Neutrophil (primary cell): ENCODE results near the gene NPEPL1.

Experiments
- H3K27ac ChIP-seq: fragments of 200-600 bp; sonication (generic); 2 replicates; pipeline ENCODE4 v1.5.1; 2016; ENCODE audit warnings: mild to moderate bottlenecking, moderate library complexity
- H3K27me3 ChIP-seq: fragments of 200-600 bp; sonication (generic); 2 replicates; pipeline ENCODE4 v1.6.0; 2016; ENCODE audit warnings: mild to moderate bottlenecking
- H3K36me3 ChIP-seq: fragments of 200-600 bp; sonication (generic); 2 replicates; pipeline ENCODE4 v1.5.1; 2017
- H3K4me1 ChIP-seq, 2 experiments: fragments of 200-600 bp in 1 of 2; sonication (generic) in 1 of 2; 1 replicate in 1 of 2; 2 replicates in 1 of 2; pipeline versions ENCODE4 v1.5.1 to v1.6.1; 2013 to 2016; ENCODE audit warnings: low read depth in 1 of 2, low read length in 1 of 2, mild to moderate bottlenecking in 1 of 2, moderate library complexity in 1 of 2; ENCODE audit not compliant: control insufficient read depth in 1 of 2, insufficient read depth in 1 of 2
- H3K4me3 ChIP-seq, 2 experiments: fragments of 200-600 bp in 1 of 2; sonication (generic) in 1 of 2; 1 replicate in 1 of 2; 2 replicates in 1 of 2; pipeline ENCODE4 v1.5.1; 2013 to 2016; ENCODE audit warnings: low read depth in 1 of 2, low read length in 1 of 2, mild to moderate bottlenecking in 1 of 2, moderate library complexity in 1 of 2
- H3K9me3 ChIP-seq: fragments of 200-600 bp; sonication (generic); 2 replicates; pipeline ENCODE4 v1.5.1; 2016
- CTCF ChIP-seq: fragments of 200-600 bp; sonication (generic); IDR thresholded peaks from 2 replicates; pipeline ENCODE4 v1.5.1; 2016; ENCODE audit warnings: antibody characterized with exemption

Gene NPEPL1

GRCh38 chr20:58715801-58716475 lies 23.3 kb downstream of the NPEPL1 start:
- no peaks in the 10 kb centered on the region for H3K4me1 ChIP-seq
- H3K27ac ChIP-seq = no peak overlapping the region
- H3K9me3 ChIP-seq = no peaks in the 10 kb centered on the region
- H3K27me3 ChIP-seq = no peaks in the 10 kb centered on the region
- peaks cover 55% of the 10 kb centered on the region for H3K36me3 ChIP-seq
- TF ChIP-seq CTCF = no peak
- no peak overlapping the region for H3K4me3 ChIP-seq

- Histone ChIP-seq H3K27me3 (peaks cover 3% of the 10 kb centered on the region), H3K27ac (no peak overlapping the region), H3K4me1 (no peaks in the 10 kb centered on the region), H3K36me3 (peaks cover 48% of the 10 kb centered on the region), H3K4me3 (no peak overlapping the region), H3K9me3 (no peaks in the 10 kb centered on the region)
- TF ChIP-seq CTCF = no peak
Measured at GRCh38 chr20:58716476-58717277, 24.1 kb downstream of the NPEPL1 start.

GRCh38 chr20:58717278-58718091 lies 24.9 kb downstream of the NPEPL1 start:
- TF ChIP-seq CTCF = no peak
- H3K4me3 ChIP-seq = no peak overlapping the region
- no peaks in the 10 kb centered on the region for H3K4me1 ChIP-seq
- peaks cover 42% of the 10 kb centered on the region for H3K36me3 ChIP-seq
- H3K27me3 ChIP-seq = peaks cover 11% of the 10 kb centered on the region
- H3K9me3 ChIP-seq = no peaks in the 10 kb centered on the region
- H3K27ac ChIP-seq = no peak overlapping the region

GRCh38 chr20:58718121-58718563 lies 25.5 kb downstream of the NPEPL1 start:
- Histone ChIP-seq H3K27ac (no peak overlapping the region), H3K36me3 (peaks cover 36% of the 10 kb centered on the region), H3K4me1 (no peaks in the 10 kb centered on the region), H3K27me3 (peaks cover 17% of the 10 kb centered on the region), H3K9me3 (no peaks in the 10 kb centered on the region), H3K4me3 (no peak overlapping the region)
- no peak for TF ChIP-seq CTCF

- no peaks in the 10 kb centered on the region for H3K4me1 ChIP-seq
- H3K4me3 ChIP-seq = no peak overlapping the region
- H3K36me3 ChIP-seq = peaks cover 32% of the 10 kb centered on the region
- TF ChIP-seq CTCF = no peak
- H3K9me3 ChIP-seq = no peaks in the 10 kb centered on the region
- H3K27me3 ChIP-seq = peaks cover 23% of the 10 kb centered on the region
- H3K27ac ChIP-seq = no peak overlapping the region
Measured at GRCh38 chr20:58718729-58719128, 26.1 kb downstream of the NPEPL1 start.
